NCI-H82 treated with DMSO at 0.1 percent for 48 hours (cell line): Measurements from ENCODE around the gene YBX3.

Source experiments
- DNase-seq: peaks from one replicate; lab custom pipeline; 2025; ENCODE audit not compliant: unreplicated experiment; lab: John Stamatoyannopoulos, UW

Gene YBX3

DNA sequence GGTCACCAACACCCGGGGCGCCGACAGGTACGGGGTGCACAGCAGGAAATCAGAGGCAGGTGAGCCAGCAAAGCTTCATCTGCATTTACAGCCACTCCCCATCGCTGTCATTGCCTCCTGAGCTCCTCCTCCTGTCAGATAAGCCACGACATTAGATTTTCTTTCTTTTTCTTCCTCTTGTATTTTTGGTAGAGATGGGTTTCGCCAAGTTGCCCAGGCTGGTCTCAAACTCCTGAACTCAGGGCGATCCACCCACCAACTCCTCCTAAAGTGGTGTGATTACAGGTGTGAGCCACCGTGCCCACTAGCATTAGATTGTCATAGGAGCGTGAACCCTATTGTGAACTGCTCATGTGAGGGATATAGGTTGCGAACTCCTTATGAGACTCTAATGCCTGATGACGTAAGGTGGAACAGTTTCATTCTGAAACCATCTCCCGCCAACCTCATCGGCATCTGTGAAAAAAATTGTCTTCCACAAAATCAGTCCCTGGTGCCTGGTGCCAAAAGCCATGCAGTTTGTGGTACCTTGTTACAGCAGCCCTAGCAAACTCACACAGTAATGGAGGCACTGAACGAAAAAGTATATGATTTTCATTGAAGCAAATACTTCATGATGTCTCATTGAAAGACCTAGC, 50.8 kb downstream of the YBX3 start:
- no peak for DNase-seq

- no peak for DNase-seq
These were observed 53.6 kb downstream of the YBX3 start for GRCh38 chr12:10669533-10669932.

DNA sequence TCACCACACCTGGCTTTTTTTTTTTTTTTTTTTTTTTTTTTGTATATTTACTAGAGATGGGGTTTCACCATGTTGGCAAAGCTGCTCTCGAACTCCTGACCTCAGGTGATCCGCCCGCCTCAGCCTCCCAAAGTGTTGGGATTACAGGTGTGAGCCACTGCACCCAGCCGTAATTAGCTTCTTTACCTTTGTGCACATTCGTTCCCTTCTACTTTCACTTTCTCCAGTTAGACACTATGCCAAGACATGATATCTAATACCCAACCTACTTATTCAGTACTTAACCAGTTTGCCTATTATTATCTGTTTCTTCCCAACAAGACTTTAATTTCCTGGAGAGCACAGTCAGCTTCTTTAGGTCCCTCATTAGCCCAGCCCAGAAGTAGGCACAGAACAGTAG, 54.6 kb downstream of the YBX3 start:
- DNase-seq: no peak

GRCh38 chr12:10667581-10667980, 55.5 kb downstream of the YBX3 start:
- DNase-seq: no peak

GRCh38 chr12:10664499-10664898, 58.6 kb downstream of the YBX3 start:
- no peak for DNase-seq

DNA sequence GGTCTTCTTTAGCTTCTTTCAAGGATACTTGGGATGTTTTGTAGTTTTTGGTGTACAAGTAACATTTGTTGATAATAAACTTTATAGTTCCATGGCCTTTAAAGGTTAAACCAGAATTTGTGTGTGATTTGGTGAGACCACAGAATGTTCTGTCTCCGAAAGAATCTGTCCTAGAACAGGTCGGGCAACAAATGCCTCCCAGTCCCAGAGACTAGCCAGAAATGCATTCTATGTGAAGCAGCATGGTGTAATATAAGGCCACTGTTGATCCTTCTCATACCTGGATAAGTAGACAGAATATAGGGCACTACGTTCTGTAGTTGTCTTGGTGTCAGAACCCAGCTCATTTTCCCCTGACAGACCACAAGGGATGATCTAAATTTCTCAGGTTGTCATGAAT, 59.3 kb downstream of the YBX3 start:
- DNase-seq: no peak

GRCh38 chr12:10661338-10661737, 61.8 kb downstream of the YBX3 start:
- no peak for DNase-seq

- DNase-seq: no peak
These were observed 69.1 kb downstream of the YBX3 start for GRCh38 chr12:10654003-10654402.

DNA sequence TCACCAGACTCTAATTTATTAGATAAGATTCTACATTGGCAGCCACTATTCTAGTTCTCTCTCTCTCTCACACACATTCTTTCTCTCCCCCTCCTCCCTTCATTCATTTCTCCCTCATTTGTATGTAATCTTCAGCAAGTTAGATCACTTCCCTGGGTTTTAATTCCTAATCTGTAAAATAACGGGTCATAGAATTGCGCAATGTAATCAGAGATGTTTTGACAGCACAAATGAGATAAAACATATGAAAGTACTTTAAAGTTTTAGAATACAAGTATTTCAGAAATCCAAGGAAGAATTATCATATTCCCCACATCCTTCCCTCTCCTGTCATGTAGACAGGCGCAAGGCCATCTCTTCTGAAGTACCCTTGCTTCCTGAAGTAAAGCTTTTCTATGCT, 70.9 kb downstream of the YBX3 start:
- no peak for DNase-seq
